LNCaP clone FGC (cell line): ENCODE data around the gene USP19.
A peak's percentile ranks its signal among the peaks of the same experiment; 100 is the strongest.

Experiments used
- DNase-seq: peaks from one replicate; pipeline ENCODE4 v3.0.0-alpha.2; 2011; ENCODE audit warnings: low read depth
- H3K4me3 ChIP-seq: 2 replicates; pipeline ENCODE4 v1.5.1; 2011; ENCODE audit warnings: mild to moderate bottlenecking, low read depth, low read length, control low read depth
- CTCF ChIP-seq: IDR thresholded peaks from 2 replicates; pipeline ENCODE4 v1.5.1; 2012; ENCODE audit warnings: mild to moderate bottlenecking; ENCODE audit not compliant: control insufficient read depth, insufficient read depth; ENCODE audit errors: extremely low read depth

USP19 gene

GRCh38 chr3:49120438-49121131 is at the start of gene USP19:
TSS of gene USP19 (minus strand) at chr3:49120823. CDS start at chr3:49119145, 1,678 bp downstream.
- H3K4me3 ChIP-seq, result peak within 1 kb of the TSS; percentile 91
- TF ChIP-seq CTCF, result no peak
- peak; percentile 78 for DNase-seq

- peak overlapping the region; percentile 99 for H3K4me3 ChIP-seq
- no peak for DNase-seq
- TF ChIP-seq CTCF, result no peak
Observed at GRCh38 chr3:49166752-49167556, 46.3 kb upstream of the USP19 start.

GRCh38 chr3:49165771-49166751 is 45.4 kb upstream of the USP19 start, which contains the start of gene CCDC71:
TSS of gene CCDC71 (minus strand) at chr3:49166331. CDS start at chr3:49164208, 2,123 bp downstream.
- peak within 1 kb of the TSS; percentile 99 for H3K4me3 ChIP-seq
- no peak for TF ChIP-seq CTCF
- DNase-seq, result no peak

- TF ChIP-seq CTCF, result no peak
- H3K4me3 ChIP-seq, result peak overlapping the region; percentile 99
- no peak for DNase-seq
Observed at GRCh38 chr3:49164983-49165720, 44.5 kb upstream of the USP19 start.

GRCh38 chr3:49163609-49164008 is 43.0 kb upstream of the USP19 start:
- no peak overlapping the region for H3K4me3 ChIP-seq
- DNase-seq, result no peak
- TF ChIP-seq CTCF, result no peak
